K562 (cell line): Measurements from ENCODE around the gene VPS33A. TPM values are rescaled to one million over a fixed set of nuclear protein-coding genes. Genes with fewer than 3 reads are reported as not detected.
A peak's percentile ranks its signal among the peaks of the same experiment; 100 is the strongest.

ENCODE experiments used
- AFF4 ChIP-seq: sonication (generic); formaldehyde crosslinking; IDR thresholded peaks from 2 replicates; pipeline ENCODE4 v1.8.0; 2023; ENCODE audit warnings: mild to moderate bottlenecking, missing genetic modification reagents
- ATF4 ChIP-seq: fragments of 450-650 bp; formaldehyde crosslinking; IDR thresholded peaks from 2 replicates; pipeline ENCODE4 v1.4.0; 2022; ENCODE audit warnings: mild to moderate bottlenecking, moderate library complexity
- ATF7 ChIP-seq: fragments of 450-650 bp; IDR thresholded peaks from 2 replicates; pipeline ENCODE4 v1.7.1; 2014; ENCODE audit warnings: mild to moderate bottlenecking, moderate library complexity
- E2F8 ChIP-seq: fragments of 450-650 bp; IDR thresholded peaks from 2 replicates; pipeline ENCODE4 v1.7.1; 2018; ENCODE audit warnings: mild to moderate bottlenecking, low read depth; ENCODE audit not compliant: partially characterized antibody
- ETV5 ChIP-seq: sonication (generic); formaldehyde crosslinking; IDR thresholded peaks from 2 replicates; pipeline ENCODE4 v1.4.0; 2020; ENCODE audit warnings: low read depth, mild to moderate bottlenecking, missing genetic modification reagents
- GABPB2 ChIP-seq: fragments of 250-450 bp; sonication (Bioruptor Pico); conservative IDR thresholded peaks from 2 replicates; pipeline ENCODE4 v1.5.1; 2021; ENCODE audit warnings: mild to moderate bottlenecking
- HDAC3 ChIP-seq: fragments of 450-650 bp; IDR thresholded peaks from 2 replicates; pipeline ENCODE4 v1.6.1; 2018; ENCODE audit warnings: borderline replicate concordance, mild to moderate bottlenecking, moderate library complexity; ENCODE audit not compliant: partially characterized antibody
- HDAC6 ChIP-seq: IDR thresholded peaks from 2 replicates; pipeline ENCODE4 v1.6.1; 2012; ENCODE audit warnings: low read depth, mild to moderate bottlenecking, control low read depth, inconsistent platforms, low read length, moderate library complexity
- HMG20B ChIP-seq: fragments of 250-450 bp; sonication (Bioruptor Pico); IDR thresholded peaks from 2 replicates; pipeline ENCODE4 v1.5.0; 2021; ENCODE audit warnings: mild to moderate bottlenecking
- JUNB ChIP-seq: fragments of 450-650 bp; formaldehyde crosslinking; conservative IDR thresholded peaks from 2 replicates; pipeline ENCODE4 v1.4.0; 2020; ENCODE audit warnings: mild to moderate bottlenecking
- MAFG ChIP-seq: fragments of 450-650 bp; conservative IDR thresholded peaks from 2 replicates; pipeline ENCODE4 v1.6.1; 2016; ENCODE audit warnings: missing genetic modification characterization, missing compliant biosample characterization
- PHF20 ChIP-seq: fragments of 450-650 bp; IDR thresholded peaks from 2 replicates; pipeline ENCODE4 v1.6.1; 2018; ENCODE audit not compliant: partially characterized antibody
- ZNF707 ChIP-seq: fragments of 250-450 bp; sonication (Bioruptor Pico); conservative IDR thresholded peaks from 2 replicates; pipeline ENCODE4 v1.8.0; 2022; ENCODE audit warnings: inconsistent platforms, mild to moderate bottlenecking, moderate library complexity
- polyA plus RNA-seq, 8 experiments: library from polyadenylated mRNA; depleted of rRNA in 4 of 8; stranded (reverse) in 5 of 8; unstranded in 3 of 8; fragments of >200 nt; fragmentation: Nextera tagmentation in 2 of 8; fragmentation: Illumina TruSeq in 1 of 8; extraction: Ambion mirVana in 2 of 8; extraction: Trizol in 1 of 8; gene quantifications; 2 replicates each; pipeline versions ENCODE4 v1.2.1 to v1.2.3, GENCODE V29; 2011 to 2014; ENCODE audit warnings: inconsistent platforms in 1 of 8, missing spikeins in 1 of 8
- total RNA-seq, 7 experiments: library from RNA; depleted of rRNA in 6 of 7; stranded (reverse); fragments of >200 nt in 6 of 7; fragmentation: Illumina TruSeq in 2 of 7; extraction: Trizol in 2 of 7; gene quantifications; 2 replicates each; pipeline versions ENCODE4 v1.2.1 to v1.2.3, GENCODE V29; 2011 to 2021; ENCODE audit warnings: low replicate concordance in 1 of 7
- TF ChIP-seq, protein P1 (sequence below): fragments of 450-650 bp; IDR thresholded peaks from 2 replicates; pipeline ENCODE4 v1.6.1; 2016; ENCODE audit warnings: missing biosample characterization, missing genetic modification characterization
- TF ChIP-seq, protein P2 (sequence below): sonication (generic); formaldehyde crosslinking; IDR thresholded peaks from 2 replicates; pipeline ENCODE4 v1.8.1; 2023; ENCODE audit warnings: mild to moderate bottlenecking, missing genetic modification reagents
- TF ChIP-seq, protein P3 (sequence below): fragments of 250-450 bp; sonication (Bioruptor Pico); IDR thresholded peaks from 2 replicates; pipeline ENCODE4 v1.6.1; 2021; ENCODE audit warnings: mild to moderate bottlenecking

The VPS33A gene
- total and polyA plus RNA-seq, 9 of the 15 experiments (the other 6 are each of a cell fraction or from before 2014, with no cell fraction given): 10.6 to 34.3 (median 25.3) TPM

- TF ChIP-seq GABPB2 (no peak), HDAC3 (no peak), MAFG (no peak), PHF20 (peak; percentile 100), HMG20B (CRISPR knock-in tag) (no peak), ATF4 (no peak), ATF7 (peak; percentile 85), AFF4 (CRISPR knock-in tag) (no peak), ETV5 (CRISPR knock-in tag) (no peak), JUNB (CRISPR knock-in tag) (no peak), HDAC6 (no peak), ZNF707 (CRISPR knock-in tag) (no peak), E2F8 (peak; percentile 95)
- TF ChIP-seq, protein P1, sequence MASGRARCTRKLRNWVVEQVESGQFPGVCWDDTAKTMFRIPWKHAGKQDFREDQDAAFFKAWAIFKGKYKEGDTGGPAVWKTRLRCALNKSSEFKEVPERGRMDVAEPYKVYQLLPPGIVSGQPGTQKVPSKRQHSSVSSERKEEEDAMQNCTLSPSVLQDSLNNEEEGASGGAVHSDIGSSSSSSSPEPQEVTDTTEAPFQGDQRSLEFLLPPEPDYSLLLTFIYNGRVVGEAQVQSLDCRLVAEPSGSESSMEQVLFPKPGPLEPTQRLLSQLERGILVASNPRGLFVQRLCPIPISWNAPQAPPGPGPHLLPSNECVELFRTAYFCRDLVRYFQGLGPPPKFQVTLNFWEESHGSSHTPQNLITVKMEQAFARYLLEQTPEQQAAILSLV (tag): no peak
- TF ChIP-seq, protein P2, sequence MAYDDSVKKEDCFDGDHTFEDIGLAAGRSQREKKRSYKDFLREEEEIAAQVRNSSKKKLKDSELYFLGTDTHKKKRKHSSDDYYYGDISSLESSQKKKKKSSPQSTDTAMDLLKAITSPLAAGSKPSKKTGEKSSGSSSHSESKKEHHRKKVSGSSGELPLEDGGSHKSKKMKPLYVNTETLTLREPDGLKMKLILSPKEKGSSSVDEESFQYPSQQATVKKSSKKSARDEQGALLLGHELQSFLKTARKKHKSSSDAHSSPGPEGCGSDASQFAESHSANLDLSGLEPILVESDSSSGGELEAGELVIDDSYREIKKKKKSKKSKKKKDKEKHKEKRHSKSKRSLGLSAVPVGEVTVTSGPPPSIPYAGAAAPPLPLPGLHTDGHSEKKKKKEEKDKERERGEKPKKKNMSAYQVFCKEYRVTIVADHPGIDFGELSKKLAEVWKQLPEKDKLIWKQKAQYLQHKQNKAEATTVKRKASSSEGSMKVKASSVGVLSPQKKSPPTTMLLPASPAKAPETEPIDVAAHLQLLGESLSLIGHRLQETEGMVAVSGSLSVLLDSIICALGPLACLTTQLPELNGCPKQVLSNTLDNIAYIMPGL (CRISPR knock-in tag): 0 out of 2 replicates have a peak, but pooled peaks have one; percentile 56
- TF ChIP-seq, protein P3, sequence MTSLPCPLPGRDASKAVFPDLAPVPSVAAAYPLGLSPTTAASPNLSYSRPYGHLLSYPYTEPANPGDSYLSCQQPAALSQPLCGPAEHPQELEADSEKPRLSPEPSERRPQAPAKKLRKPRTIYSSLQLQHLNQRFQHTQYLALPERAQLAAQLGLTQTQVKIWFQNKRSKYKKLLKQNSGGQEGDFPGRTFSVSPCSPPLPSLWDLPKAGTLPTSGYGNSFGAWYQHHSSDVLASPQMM (CRISPR knock-in tag): no peak
Observed at GRCh38 chr12:122266230-122266901, at the start of gene VPS33A (continued).
